ENCODE results near the gene ARHGAP44. TPM values are rescaled to one million over a fixed set of nuclear protein-coding genes. Genes with fewer than 3 reads are reported as not detected.

The ARHGAP44 gene
- total RNA-seq, 3 donors from 2014 or later: 34.4 to 92.3 (median 52.0) TPM

DNA sequence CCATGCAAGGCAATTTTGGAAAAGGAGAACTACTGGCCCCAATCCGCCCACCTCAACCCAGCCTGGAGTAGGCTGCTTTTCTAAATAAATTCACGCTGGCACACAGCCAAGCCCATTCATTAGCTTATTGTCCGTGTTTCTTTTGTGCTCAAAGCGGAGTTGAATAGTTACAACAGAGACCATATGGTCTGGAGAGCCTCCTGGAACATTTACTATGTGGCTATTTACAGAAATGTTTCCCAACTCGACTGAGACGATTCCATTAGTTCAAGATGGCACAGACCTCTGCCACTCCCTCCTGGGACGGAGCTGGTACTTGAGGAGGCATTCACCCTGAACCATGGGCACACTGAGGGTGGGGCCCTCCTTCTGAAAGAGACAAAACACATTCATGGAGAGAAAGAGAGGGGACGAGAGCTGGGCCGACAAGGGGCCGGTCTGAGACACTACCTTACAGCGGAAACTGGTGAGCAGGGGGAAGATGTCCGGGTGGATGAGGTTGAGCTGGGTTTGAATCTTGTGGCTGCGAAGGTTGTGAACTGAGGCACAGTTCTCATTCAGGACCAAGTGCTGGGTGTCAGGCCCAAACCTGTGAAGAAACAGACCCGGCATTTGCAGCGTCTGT, 212.8 kb downstream of the ARHGAP44 start:
- Histone ChIP-seq H3K36me3 (ENCODE audit: low read depth) (peaks cover 18% of the 10 kb centered on the region), H3K9me3 (no peaks in the 10 kb centered on the region), H3K4me3 (no peak overlapping the region), H3K4me1 (ENCODE audit: low read depth) (no peaks in the 10 kb centered on the region)
- TF ChIP-seq, protein P1, sequence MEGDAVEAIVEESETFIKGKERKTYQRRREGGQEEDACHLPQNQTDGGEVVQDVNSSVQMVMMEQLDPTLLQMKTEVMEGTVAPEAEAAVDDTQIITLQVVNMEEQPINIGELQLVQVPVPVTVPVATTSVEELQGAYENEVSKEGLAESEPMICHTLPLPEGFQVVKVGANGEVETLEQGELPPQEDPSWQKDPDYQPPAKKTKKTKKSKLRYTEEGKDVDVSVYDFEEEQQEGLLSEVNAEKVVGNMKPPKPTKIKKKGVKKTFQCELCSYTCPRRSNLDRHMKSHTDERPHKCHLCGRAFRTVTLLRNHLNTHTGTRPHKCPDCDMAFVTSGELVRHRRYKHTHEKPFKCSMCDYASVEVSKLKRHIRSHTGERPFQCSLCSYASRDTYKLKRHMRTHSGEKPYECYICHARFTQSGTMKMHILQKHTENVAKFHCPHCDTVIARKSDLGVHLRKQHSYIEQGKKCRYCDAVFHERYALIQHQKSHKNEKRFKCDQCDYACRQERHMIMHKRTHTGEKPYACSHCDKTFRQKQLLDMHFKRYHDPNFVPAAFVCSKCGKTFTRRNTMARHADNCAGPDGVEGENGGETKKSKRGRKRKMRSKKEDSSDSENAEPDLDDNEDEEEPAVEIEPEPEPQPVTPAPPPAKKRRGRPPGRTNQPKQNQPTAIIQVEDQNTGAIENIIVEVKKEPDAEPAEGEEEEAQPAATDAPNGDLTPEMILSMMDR (IDR thresholded peaks at IDR 0.05): no peak
- ATAC-seq (no peak), DNase-seq (no peak)
- intact Hi-C loops (cut with DNase I, micrococcal nuclease): loop anchor here (5.0 to 10.0 kb wide), 2 partner anchors 817 to 825 kb away; no protein-coding TSS in a partner anchor

DNA sequence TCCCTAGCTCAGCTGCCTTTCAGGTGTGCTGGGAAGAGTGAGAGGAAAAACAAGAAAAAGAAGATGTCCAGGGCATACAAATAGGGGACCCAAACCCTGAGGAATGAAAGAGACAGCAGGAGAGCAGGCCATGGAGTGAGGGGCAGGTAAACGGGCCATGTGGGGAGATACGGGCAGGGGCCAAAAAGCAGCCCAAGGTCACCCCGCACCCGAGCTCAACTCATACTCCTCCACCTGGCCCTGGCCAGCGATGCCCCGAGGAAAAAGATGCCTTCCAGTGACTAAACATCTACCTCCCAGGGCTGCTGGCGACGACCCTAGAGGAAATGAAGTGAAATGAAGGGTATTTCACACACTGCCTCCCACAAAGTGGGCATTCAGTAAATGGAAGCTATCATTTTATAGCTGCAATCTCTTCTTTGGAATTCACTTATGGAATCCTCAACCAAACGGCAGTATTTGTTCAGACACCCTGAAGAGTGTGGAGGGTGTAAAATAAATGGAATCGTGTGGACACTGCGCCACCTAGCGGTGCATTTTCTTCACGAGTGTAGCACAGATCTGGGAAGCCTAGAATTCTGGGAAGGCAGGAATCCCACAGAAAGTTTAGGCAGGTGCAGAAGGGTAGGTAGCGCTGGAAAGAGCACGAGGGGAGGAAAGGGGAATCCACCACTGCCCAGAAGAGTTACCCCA, 213.6 kb downstream of the ARHGAP44 start:
- ATAC-seq (peak; percentile 86), DNase-seq (peak in 2 of 3 donors; percentile 79 to 97)
- TF ChIP-seq, protein P1 (IDR thresholded peaks at IDR 0.05): peak; percentile 63
- Histone ChIP-seq H3K4me1 (ENCODE audit: low read depth) (no peaks in the 10 kb centered on the region), H3K9me3 (no peaks in the 10 kb centered on the region), H3K36me3 (ENCODE audit: low read depth) (peaks cover 18% of the 10 kb centered on the region), H3K4me3 (no peak overlapping the region)
- intact Hi-C loops (cut with DNase I, micrococcal nuclease): loop anchor here (5.0 to 10.0 kb wide), 2 partner anchors 818 to 826 kb away; no protein-coding TSS in a partner anchor

DNA sequence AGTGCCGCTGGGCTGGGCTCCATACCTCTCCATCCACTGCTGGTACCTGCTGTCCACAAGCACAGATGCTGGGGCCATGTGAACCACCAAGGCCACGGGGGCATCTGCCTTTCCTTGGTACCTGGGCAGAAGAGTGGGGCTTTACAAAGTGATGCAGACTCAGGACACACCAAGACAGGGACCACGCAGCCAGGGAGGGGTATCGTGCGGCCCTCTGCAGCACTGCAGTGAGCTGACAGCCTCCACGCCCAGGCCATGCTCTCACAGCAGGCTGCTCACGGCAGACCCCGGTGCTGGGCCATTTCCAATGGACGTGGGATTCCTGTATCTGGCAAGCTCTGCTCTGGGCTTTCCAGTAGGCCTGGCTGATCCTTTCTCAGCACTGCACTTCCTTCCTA, 214.2 kb downstream of the ARHGAP44 start:
- no peaks in the 10 kb centered on the region for H3K4me1 ChIP-seq (ENCODE audit: low read depth)
- intact Hi-C loops (cut with DNase I, micrococcal nuclease): loop anchor here (5.0 to 10.0 kb wide), 2 partner anchors 819 to 826 kb away; no protein-coding TSS in a partner anchor
- no peak for DNase-seq
- TF ChIP-seq, protein P1 (IDR thresholded peaks at IDR 0.05): no peak
- peak; percentile 31 for ATAC-seq
- no peak overlapping the region for H3K4me3 ChIP-seq
- H3K36me3 ChIP-seq (ENCODE audit: low read depth): peaks cover 19% of the 10 kb centered on the region
- H3K9me3 ChIP-seq: no peaks in the 10 kb centered on the region

DNA sequence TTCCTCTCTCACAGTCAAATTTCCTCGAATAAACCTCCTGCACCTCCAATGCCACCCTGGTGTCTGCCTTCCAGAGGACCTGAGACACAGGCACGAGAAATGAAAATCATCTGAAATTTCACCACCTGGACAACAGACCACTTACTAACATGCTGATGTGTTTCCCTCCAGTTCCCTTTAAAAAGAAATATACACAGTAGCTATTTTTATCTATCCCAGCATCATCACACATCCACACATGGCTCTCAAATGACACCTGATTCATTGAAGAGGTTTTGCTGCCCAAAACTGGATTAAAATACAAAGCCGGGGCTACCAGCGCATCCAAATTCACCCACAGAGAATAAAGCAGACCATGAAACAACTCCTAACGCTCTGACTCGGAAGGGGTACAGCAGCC, 214.6 kb downstream of the ARHGAP44 start:
- H3K9me3 ChIP-seq: no peaks in the 10 kb centered on the region
- intact Hi-C loops (cut with DNase I, micrococcal nuclease): loop anchor here (5.0 to 10.0 kb wide), 2 partner anchors 819 to 827 kb away; no protein-coding TSS in a partner anchor
- H3K36me3 ChIP-seq (ENCODE audit: low read depth): peaks cover 17% of the 10 kb centered on the region
- DNase-seq (no peak), ATAC-seq (no peak)
- H3K4me1 ChIP-seq (ENCODE audit: low read depth): no peaks in the 10 kb centered on the region
- TF ChIP-seq, protein P1 (IDR thresholded peaks at IDR 0.05): no peak
- no peak overlapping the region for H3K4me3 ChIP-seq

DNA sequence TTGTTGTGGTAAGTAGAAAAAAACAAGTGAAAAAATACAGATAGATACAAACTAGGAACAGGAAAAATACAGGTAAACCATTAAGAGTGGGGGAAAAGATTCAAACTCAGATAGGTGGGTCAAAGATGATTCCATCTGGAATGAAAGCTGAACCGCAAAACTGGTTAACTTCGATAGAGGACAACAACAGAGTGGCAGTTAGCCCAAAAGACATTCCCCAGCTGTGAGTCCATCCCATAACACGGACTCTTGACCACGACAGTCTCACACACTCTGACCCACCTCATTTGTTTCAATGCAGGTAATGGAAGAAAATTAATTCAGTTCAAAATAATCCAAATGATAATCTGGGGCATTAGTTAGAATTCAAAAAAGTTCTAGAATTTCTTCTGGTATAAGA, 215.0 kb downstream of the ARHGAP44 start:
- H3K4me3 ChIP-seq: no peak overlapping the region
- peaks cover 13% of the 10 kb centered on the region for H3K36me3 ChIP-seq (ENCODE audit: low read depth)
- no peak for DNase-seq
- intact Hi-C loops (cut with DNase I, micrococcal nuclease): loop anchor here (5.0 to 10.0 kb wide), 2 partner anchors 820 to 827 kb away; no protein-coding TSS in a partner anchor
- no peak for ATAC-seq
- H3K4me1 ChIP-seq (ENCODE audit: low read depth): no peaks in the 10 kb centered on the region
- no peaks in the 10 kb centered on the region for H3K9me3 ChIP-seq
- TF ChIP-seq, protein P1 (IDR thresholded peaks at IDR 0.05): no peak
